Endothelial cell of umbilical vein (primary cell): ENCODE results near the gene HADH. TPM values are rescaled to one million over a fixed set of nuclear protein-coding genes. Genes with fewer than 3 reads are reported as not detected.

Experiments
- BruUV-seq: library from RNA; stranded (reverse); fragments of 400-500 nt; replicated peaks from 2 replicates; lab custom pipeline; 2021; lab: Mats Ljungman, UMichigan
- CTCF ChIA-PET: fragments of 300-600, 350-600 bp; sonication (Branson Sonifier 250); formaldehyde crosslinking; loops from one replicate; lab custom pipeline; 2021; ENCODE audit warnings: antibody characterized with exemption, inconsistent platforms; lab: Charles Lee
- POLR2A ChIA-PET: fragments of 300-600, 350-600 bp; sonication (Branson Sonifier 250); formaldehyde crosslinking; loops from one replicate; lab custom pipeline; 2021; ENCODE audit warnings: antibody characterized with exemption, inconsistent platforms; lab: Charles Lee
- DNase-seq: peaks from one replicate; pipeline ENCODE4 v3.0.0-alpha.2; 2011; ENCODE audit warnings: low read depth, low spot score
- FAIRE-seq: peaks from 2 replicates; lab custom pipeline; 2011; peaks lifted over from hg19 to GRCh38; lab: Jason Lieb, UNC
- H2AFZ ChIP-seq: 2 replicates; pipeline ENCODE4 v1.6.0; 2012; ENCODE audit warnings: low read depth, low read length, control low read depth, inconsistent platforms
- H3K27ac ChIP-seq: 2 replicates; pipeline ENCODE4 v1.5.1; 2011; ENCODE audit warnings: low read depth, mild to moderate bottlenecking, control low read depth, low read length, moderate library complexity; ENCODE audit not compliant: insufficient read depth
- H3K27me3 ChIP-seq, 2 experiments: 2 replicates each; pipeline versions ENCODE4 v1.6.0 to v1.6.1; 2011; ENCODE audit warnings: low read length in 2 of 2, mixed read lengths in 1 of 2; ENCODE audit not compliant: control insufficient read depth in 2 of 2, insufficient read depth in 2 of 2
- H3K36me3 ChIP-seq, 2 experiments: 2 replicates in 1 of 2; 3 replicates in 1 of 2; pipeline ENCODE4 v1.5.1; 2011; ENCODE audit warnings: low read length in 2 of 2, mild to moderate bottlenecking in 1 of 2, moderate library complexity in 1 of 2; ENCODE audit not compliant: control insufficient read depth in 2 of 2, insufficient read depth in 2 of 2; ENCODE audit errors: extremely low read depth in 1 of 2
- H3K4me1 ChIP-seq: 3 replicates; pipeline ENCODE4 v1.5.1; 2011; ENCODE audit warnings: mild to moderate bottlenecking, low read length; ENCODE audit not compliant: control insufficient read depth, insufficient read depth; ENCODE audit errors: extremely low read depth
- H3K4me2 ChIP-seq: 2 replicates; pipeline ENCODE4 v1.6.1; 2011; ENCODE audit warnings: low read length, control low read depth, mixed read lengths; ENCODE audit not compliant: insufficient read depth
- H3K4me3 ChIP-seq, 3 experiments: fragments of 200-600 bp in 1 of 3; sonication (generic), shearing (Covaris generic) in 1 of 3; replicated peaks in 1 of 3; 2 replicates each; pipeline ENCODE4 v1.5.1; 2011 to 2016; ENCODE audit warnings: control low read depth in 3 of 3, low read length in 3 of 3, mild to moderate bottlenecking in 2 of 3, inconsistent platforms in 1 of 3, low read depth in 1 of 3, moderate library complexity in 1 of 3; ENCODE audit not compliant: insufficient read depth in 1 of 3
- H3K79me2 ChIP-seq: 2 replicates; pipeline ENCODE4 v1.6.0; 2012; ENCODE audit warnings: low read length, inconsistent platforms; ENCODE audit not compliant: control insufficient read depth, insufficient read depth
- H3K9ac ChIP-seq: replicated peaks from 2 replicates; pipeline ENCODE3; 2011; ENCODE audit warnings: low read length, control low read depth; ENCODE audit not compliant: insufficient read depth; ENCODE audit errors: extremely low read depth
- H3K9me1 ChIP-seq: replicated peaks from 3 replicates; pipeline ENCODE4 v1.6.0; 2011; ENCODE audit warnings: mild to moderate bottlenecking, low read length; ENCODE audit not compliant: control insufficient read depth, insufficient read depth; ENCODE audit errors: extremely low read depth
- H3K9me3 ChIP-seq: replicated peaks from 2 replicates; pipeline ENCODE4 v1.5.1; 2012; ENCODE audit warnings: low read length, inconsistent platforms; ENCODE audit not compliant: control insufficient read depth, insufficient read depth
- H4K20me1 ChIP-seq: replicated peaks from 2 replicates; pipeline ENCODE3; 2011; ENCODE audit warnings: mild to moderate bottlenecking, low read length; ENCODE audit not compliant: control insufficient read depth, insufficient read depth; ENCODE audit errors: extremely low read depth
- EZH2 ChIP-seq: IDR thresholded peaks from 2 replicates; pipeline ENCODE4 v1.6.1; 2012; ENCODE audit warnings: borderline replicate concordance, low read depth, mild to moderate bottlenecking, moderate library complexity, low read length, inconsistent platforms; ENCODE audit not compliant: severe bottlenecking
- FOS ChIP-seq: IDR thresholded peaks from 2 replicates; pipeline ENCODE4 v1.6.1; 2011; ENCODE audit warnings: mild to moderate bottlenecking, low read length, moderate library complexity, borderline replicate concordance; ENCODE audit not compliant: insufficient read depth
- GATA2 ChIP-seq: IDR thresholded peaks from 2 replicates; pipeline ENCODE4 v1.7.0; 2011; ENCODE audit warnings: low read depth, mild to moderate bottlenecking, moderate library complexity, mixed read lengths, low read length; ENCODE audit not compliant: insufficient read length, insufficient read depth
- JUN ChIP-seq: IDR thresholded peaks from 2 replicates; pipeline ENCODE4 v1.6.1; 2011; ENCODE audit warnings: borderline replicate concordance, low read depth; ENCODE audit not compliant: insufficient read length, insufficient read depth
- MYC ChIP-seq: IDR thresholded peaks from one replicate; pipeline ENCODE4 v1.6.1; 2011; ENCODE audit warnings: mild to moderate bottlenecking, low read depth, low read length
- POLR2A ChIP-seq: IDR thresholded peaks from 2 replicates; pipeline ENCODE4 v1.6.1; 2012; ENCODE audit warnings: low read depth, mild to moderate bottlenecking, control low read depth, low read length
- POLR2AphosphoS5 ChIP-seq: IDR thresholded peaks from 2 replicates; pipeline ENCODE4 v1.6.1; 2012; ENCODE audit warnings: low read depth, mild to moderate bottlenecking, control low read depth, low read length, moderate library complexity; ENCODE audit not compliant: insufficient read depth
- dilution Hi-C: fragments of 300-500 bp; cut with MboI; formaldehyde crosslinking; loops from one replicate; pipeline ENCODE4 v1.15.0; 2019; ENCODE audit warnings: low sequenced_read_pairs; ENCODE audit not compliant: extremely low pct_ligation_motif_present
- intact Hi-C: fragments of 100-400 bp; cut with micrococcal nuclease; formaldehyde crosslinking; loops from one replicate; pipeline ENCODE4 v1.10.0; 2022
- polyA plus RNA-seq, 4 experiments: library from polyadenylated mRNA; depleted of rRNA in 3 of 4; stranded (reverse) in 3 of 4; unstranded in 1 of 4; fragments of >200 nt; gene quantifications; 2 replicates each; pipeline versions ENCODE4 v1.2.1 to v1.2.3, GENCODE V29; 2011 to 2012; ENCODE audit warnings: missing spikeins in 1 of 4
- total RNA-seq: library from RNA; stranded (reverse); gene quantifications from 2 replicates; pipeline ENCODE4 v1.2.3, GENCODE V29; 2021
- TF ChIP-seq, protein P1 (sequence below): IDR thresholded peaks from 2 replicates; pipeline ENCODE4 v1.6.1; 2011; ENCODE audit not compliant: insufficient read depth, insufficient read length
- TF ChIP-seq, protein P2 (sequence below), 2 donors: IDR thresholded peaks; 1 replicate in 1 of 2; 2 replicates in 1 of 2; pipeline ENCODE4 v1.5.1; 2011; ENCODE audit warnings: low read length in 2 of 2, mild to moderate bottlenecking in 2 of 2, moderate library complexity in 2 of 2, control low read depth in 1 of 2, inconsistent platforms in 1 of 2, low read depth in 1 of 2; ENCODE audit not compliant: insufficient read depth in 1 of 2; ENCODE audit errors: extremely low read depth in 1 of 2

HADH gene
- total and polyA plus RNA-seq, 2 donors (not counting 3 experiments of a cell fraction or from before 2014, with no cell fraction given) = 19.2 to 20.3 TPM

DNA sequence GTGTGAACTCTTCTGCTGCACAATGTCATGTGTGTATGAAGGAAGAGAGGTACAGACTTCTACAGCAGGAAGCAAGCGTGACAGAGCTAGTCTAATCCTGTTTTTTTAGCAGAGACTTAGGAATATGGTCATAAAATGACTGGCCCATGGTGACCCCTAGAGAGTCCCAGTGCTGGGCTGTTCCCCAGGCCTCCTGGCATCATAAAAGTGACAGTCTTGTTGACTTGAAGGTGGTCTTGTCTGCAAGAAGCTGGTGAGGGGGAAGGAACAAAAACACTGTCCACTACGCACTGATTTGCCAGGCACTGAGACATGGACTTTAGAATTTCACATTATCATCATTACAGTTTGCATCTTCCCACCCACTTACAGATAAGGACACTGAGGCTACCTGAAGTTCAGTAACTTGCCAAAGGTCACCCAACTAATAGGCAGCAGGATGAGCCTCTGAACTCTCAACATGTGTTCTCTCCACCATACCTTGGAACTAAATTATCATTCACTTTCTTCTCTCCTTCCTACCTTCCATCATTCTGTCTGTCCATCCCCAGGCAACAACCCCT, 63.0 kb downstream of the HADH start:
- no peak overlapping the region for H3K27ac ChIP-seq
- no peaks in the 10 kb centered on the region for H3K36me3 ChIP-seq
- no peak overlapping the region for H2AFZ ChIP-seq
- no peaks in the 10 kb centered on the region for H3K9me1 ChIP-seq
- dilution Hi-C loops = no loop called here
- BruUV-seq = no TSS peak
- H3K79me2 ChIP-seq = no peaks in the 10 kb centered on the region
- no peaks in the 10 kb centered on the region for H3K9me3 ChIP-seq
- no peak overlapping the region for H3K4me3 ChIP-seq
- FAIRE-seq (no peak), DNase-seq (no peak)
- no peak overlapping the region for H3K9ac ChIP-seq
- ChIA-PET POLR2A (no interaction called here), CTCF (interaction anchor here (1.2 kb wide), 1 partner anchor 9 kb away, joined by 4 read pairs; no protein-coding TSS in a partner anchor)
- TF ChIP-seq JUN (no peak), GATA2 (no peak), POLR2A (no peak), MYC (no peak), FOS (no peak), POLR2AphosphoS5 (no peak), EZH2 (no peak)
- TF ChIP-seq, protein P1, sequence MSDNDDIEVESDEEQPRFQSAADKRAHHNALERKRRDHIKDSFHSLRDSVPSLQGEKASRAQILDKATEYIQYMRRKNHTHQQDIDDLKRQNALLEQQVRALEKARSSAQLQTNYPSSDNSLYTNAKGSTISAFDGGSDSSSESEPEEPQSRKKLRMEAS = no peak
- TF ChIP-seq, protein P2, sequence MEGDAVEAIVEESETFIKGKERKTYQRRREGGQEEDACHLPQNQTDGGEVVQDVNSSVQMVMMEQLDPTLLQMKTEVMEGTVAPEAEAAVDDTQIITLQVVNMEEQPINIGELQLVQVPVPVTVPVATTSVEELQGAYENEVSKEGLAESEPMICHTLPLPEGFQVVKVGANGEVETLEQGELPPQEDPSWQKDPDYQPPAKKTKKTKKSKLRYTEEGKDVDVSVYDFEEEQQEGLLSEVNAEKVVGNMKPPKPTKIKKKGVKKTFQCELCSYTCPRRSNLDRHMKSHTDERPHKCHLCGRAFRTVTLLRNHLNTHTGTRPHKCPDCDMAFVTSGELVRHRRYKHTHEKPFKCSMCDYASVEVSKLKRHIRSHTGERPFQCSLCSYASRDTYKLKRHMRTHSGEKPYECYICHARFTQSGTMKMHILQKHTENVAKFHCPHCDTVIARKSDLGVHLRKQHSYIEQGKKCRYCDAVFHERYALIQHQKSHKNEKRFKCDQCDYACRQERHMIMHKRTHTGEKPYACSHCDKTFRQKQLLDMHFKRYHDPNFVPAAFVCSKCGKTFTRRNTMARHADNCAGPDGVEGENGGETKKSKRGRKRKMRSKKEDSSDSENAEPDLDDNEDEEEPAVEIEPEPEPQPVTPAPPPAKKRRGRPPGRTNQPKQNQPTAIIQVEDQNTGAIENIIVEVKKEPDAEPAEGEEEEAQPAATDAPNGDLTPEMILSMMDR (IDR thresholded peaks at IDR 0.05; ENCODE audit: extremely low read depth in 1 of 2, insufficient read depth in 1 of 2, low read depth in 1 of 2, low read length in 2 of 2) = no peak
- intact Hi-C loops = no loop called here
- H3K27me3 ChIP-seq = peaks cover 1 to 4% of the 10 kb centered on the region in 2 experiments
- H4K20me1 ChIP-seq = no peaks in the 10 kb centered on the region
- no peaks in the 10 kb centered on the region for H3K4me1 ChIP-seq
- H3K4me2 ChIP-seq = no peak overlapping the region
